ENCODE data around the gene MAML1. TPM values are rescaled to one million over a fixed set of nuclear protein-coding genes. Genes with fewer than 3 reads are reported as not detected.
A peak's percentile ranks its signal among the peaks of the same experiment; 100 is the strongest.

The MAML1 gene
- total and polyA plus RNA-seq, 10 of the 15 experiments (the other 5 are each of a cell fraction or from before 2014, with no cell fraction given), result 0.42 to 23.9 (median 7.3) TPM

DNA sequence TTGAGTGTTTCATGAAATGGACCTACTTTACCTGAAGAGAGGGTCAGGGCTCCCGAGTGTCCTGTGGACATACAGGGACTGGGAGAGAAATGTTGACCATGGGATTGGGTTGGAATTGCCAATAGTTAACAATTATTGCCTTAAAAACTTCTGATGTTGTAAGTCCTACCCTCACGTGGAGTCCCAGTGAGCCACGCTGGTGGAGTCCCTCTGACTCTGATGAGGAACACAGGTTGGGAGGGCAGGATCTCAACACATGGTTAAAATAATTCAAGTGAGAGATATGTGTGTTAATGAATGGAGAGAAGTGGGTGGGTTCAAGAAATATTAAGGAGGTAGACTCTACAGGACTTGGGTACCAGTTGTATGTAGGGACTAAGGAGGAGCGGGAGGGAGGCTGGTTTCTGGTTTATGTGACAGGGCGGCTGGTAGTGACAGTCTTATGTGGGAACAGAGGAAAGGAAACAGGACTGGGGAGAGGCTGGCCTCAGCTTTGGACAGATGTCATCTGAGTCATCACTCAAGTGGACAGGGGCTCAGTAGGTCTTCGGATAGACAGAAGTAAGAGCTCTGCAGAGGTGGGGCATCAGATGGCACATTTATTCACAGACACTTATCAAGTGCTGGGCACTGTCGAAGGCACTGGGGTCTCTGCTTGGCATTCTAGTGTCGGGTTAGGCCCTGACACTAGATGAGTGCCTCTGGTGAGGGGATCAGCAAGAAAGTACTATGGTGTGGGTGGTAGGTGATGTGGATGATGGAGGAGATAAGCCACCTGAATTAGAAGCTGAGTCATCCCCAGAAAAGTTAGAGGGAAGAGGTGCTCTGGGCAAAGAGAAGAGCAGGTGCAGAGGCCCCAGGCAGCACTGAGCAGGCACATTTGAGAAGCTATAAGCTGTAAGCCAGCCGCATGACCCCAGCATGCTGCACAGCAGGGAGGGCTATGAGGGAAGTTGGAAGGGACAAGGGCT is 27.2 kb downstream of the MAML1 start (continued):
- TF ChIP-seq MEF2A (IDR thresholded peaks at IDR 0.05; ENCODE audit: insufficient read depth, low read depth, low read length), result peak; percentile 79
- TF ChIP-seq BMI1 (IDR thresholded peaks at IDR 0.05; ENCODE audit: borderline replicate concordance), result no peak
- TF ChIP-seq BHLHE40 (IDR thresholded peaks at IDR 0.05; ENCODE audit: borderline replicate concordance in 1 of 2, low read depth in 2 of 2, low read length in 1 of 2), result no peak
- TF ChIP-seq JUNB (IDR thresholded peaks at IDR 0.05), result peak; percentile 79
- TF ChIP-seq SMAD1 (IDR thresholded peaks at IDR 0.05; ENCODE audit: low read depth, partially characterized antibody), result no peak
- TF ChIP-seq NRF1 (conservative IDR thresholded peaks at IDR 0.05; ENCODE audit: low read depth, low read length), result no peak
- TF ChIP-seq SMAD5 (IDR thresholded peaks at IDR 0.05; ENCODE audit: low read depth), result no peak
- TF ChIP-seq MYB (IDR thresholded peaks at IDR 0.05; ENCODE audit: borderline replicate concordance, low read depth, low read length), result no peak
- no peak for TF ChIP-seq BRCA1 (IDR thresholded peaks at IDR 0.05; ENCODE audit: low read depth, low read length)
- TF ChIP-seq, protein P1, sequence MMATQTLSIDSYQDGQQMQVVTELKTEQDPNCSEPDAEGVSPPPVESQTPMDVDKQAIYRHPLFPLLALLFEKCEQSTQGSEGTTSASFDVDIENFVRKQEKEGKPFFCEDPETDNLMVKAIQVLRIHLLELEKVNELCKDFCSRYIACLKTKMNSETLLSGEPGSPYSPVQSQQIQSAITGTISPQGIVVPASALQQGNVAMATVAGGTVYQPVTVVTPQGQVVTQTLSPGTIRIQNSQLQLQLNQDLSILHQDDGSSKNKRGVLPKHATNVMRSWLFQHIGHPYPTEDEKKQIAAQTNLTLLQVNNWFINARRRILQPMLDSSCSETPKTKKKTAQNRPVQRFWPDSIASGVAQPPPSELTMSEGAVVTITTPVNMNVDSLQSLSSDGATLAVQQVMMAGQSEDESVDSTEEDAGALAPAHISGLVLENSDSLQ (IDR thresholded peaks at IDR 0.05), result no peak
- no peak for TF ChIP-seq ASH2L (IDR thresholded peaks at IDR 0.05; ENCODE audit: borderline replicate concordance, low read depth)
- peak; percentile 54; the same call in 1 of the 2 replicates for TF ChIP-seq CREM (IDR thresholded peaks at IDR 0.05; ENCODE audit: low read depth)
- 0 out of 2 replicates have a peak, but pooled peaks have one; percentile 25 for TF ChIP-seq TCF3 (IDR thresholded peaks at IDR 0.05; ENCODE audit: borderline replicate concordance, insufficient read depth, low read depth, low read length)
- TF ChIP-seq TAF1 (IDR thresholded peaks at IDR 0.05; ENCODE audit: borderline replicate concordance, low read depth, low read length), result no peak
- no peak for TF ChIP-seq TCF7 (IDR thresholded peaks at IDR 0.05; ENCODE audit: borderline replicate concordance)
- TF ChIP-seq, protein P2, sequence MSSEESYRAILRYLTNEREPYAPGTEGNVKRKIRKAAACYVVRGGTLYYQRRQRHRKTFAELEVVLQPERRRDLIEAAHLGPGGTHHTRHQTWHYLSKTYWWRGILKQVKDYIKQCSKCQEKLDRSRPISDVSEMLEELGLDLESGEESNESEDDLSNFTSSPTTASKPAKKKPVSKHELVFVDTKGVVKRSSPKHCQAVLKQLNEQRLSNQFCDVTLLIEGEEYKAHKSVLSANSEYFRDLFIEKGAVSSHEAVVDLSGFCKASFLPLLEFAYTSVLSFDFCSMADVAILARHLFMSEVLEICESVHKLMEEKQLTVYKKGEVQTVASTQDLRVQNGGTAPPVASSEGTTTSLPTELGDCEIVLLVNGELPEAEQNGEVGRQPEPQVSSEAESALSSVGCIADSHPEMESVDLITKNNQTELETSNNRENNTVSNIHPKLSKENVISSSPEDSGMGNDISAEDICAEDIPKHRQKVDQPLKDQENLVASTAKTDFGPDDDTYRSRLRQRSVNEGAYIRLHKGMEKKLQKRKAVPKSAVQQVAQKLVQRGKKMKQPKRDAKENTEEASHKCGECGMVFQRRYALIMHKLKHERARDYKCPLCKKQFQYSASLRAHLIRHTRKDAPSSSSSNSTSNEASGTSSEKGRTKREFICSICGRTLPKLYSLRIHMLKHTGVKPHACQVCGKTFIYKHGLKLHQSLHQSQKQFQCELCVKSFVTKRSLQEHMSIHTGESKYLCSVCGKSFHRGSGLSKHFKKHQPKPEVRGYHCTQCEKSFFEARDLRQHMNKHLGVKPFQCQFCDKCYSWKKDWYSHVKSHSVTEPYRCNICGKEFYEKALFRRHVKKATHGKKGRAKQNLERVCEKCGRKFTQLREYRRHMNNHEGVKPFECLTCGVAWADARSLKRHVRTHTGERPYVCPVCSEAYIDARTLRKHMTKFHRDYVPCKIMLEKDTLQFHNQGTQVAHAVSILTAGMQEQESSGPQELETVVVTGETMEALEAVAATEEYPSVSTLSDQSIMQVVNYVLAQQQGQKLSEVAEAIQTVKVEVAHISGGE (CRISPR knock-in tag; IDR thresholded peaks at IDR 0.05), result no peak
- no peak for TF ChIP-seq ZNF622 (IDR thresholded peaks at IDR 0.05)
- no peak for TF ChIP-seq YY1 (IDR thresholded peaks at IDR 0.05; ENCODE audit: low read depth, low read length)
- 0 out of 4 replicates have a peak, but pooled peaks of 1 of the 2 experiments have one; percentile 17 for TF ChIP-seq IKZF2 (IDR thresholded peaks at IDR 0.05)
- TF ChIP-seq YBX1 (IDR thresholded peaks at IDR 0.05), result no peak
- TF ChIP-seq MYC (IDR thresholded peaks at IDR 0.05; ENCODE audit: insufficient read depth, insufficient read length, insufficient replicate concordance, low read length, severe bottlenecking), result no peak
- TF ChIP-seq RAD21 (IDR thresholded peaks at IDR 0.05; ENCODE audit: insufficient read depth, low read depth, low read length), result no peak
- TF ChIP-seq STAT1 (conservative IDR thresholded peaks at IDR 0.05), result no peak
- TF ChIP-seq RAD51 (IDR thresholded peaks at IDR 0.05), result no peak
- no peak for TF ChIP-seq JUND (IDR thresholded peaks at IDR 0.05; ENCODE audit: low read depth, low read length)
- TF ChIP-seq FOS (IDR thresholded peaks at IDR 0.05; ENCODE audit: borderline replicate concordance, extremely low read depth, insufficient read length), result no peak
